Loucy (cell line): ENCODE results near the gene IQCF2.

Experiments
- H2AFZ ChIP-seq: fragments of 200-600 bp; sonication (generic); 2 replicates; pipeline ENCODE4 v1.6.0; 2016; ENCODE audit warnings: antibody characterized with exemption, mild to moderate bottlenecking, low read length, moderate library complexity
- H3F3A ChIP-seq: fragments of 200-600 bp; 2 replicates; pipeline ENCODE4 v1.6.0; 2016; ENCODE audit warnings: antibody characterized with exemption, low read depth, mild to moderate bottlenecking
- H3K27me3 ChIP-seq: fragments of 200-600 bp; sonication (generic); 2 replicates; pipeline ENCODE4 v1.6.1; 2014; ENCODE audit warnings: low read length, mild to moderate bottlenecking; ENCODE audit not compliant: insufficient read depth, poor library complexity, severe bottlenecking
- H3K36me3 ChIP-seq: fragments of 200-600 bp; sonication (generic); 2 replicates; pipeline ENCODE4 v1.6.1; 2016; ENCODE audit warnings: low read length; ENCODE audit not compliant: insufficient read depth
- H3K4me1 ChIP-seq: fragments of 200-600 bp; sonication (generic); 2 replicates; pipeline ENCODE4 v1.5.1; 2014; ENCODE audit warnings: low read length, mild to moderate bottlenecking; ENCODE audit not compliant: insufficient read depth, poor library complexity, severe bottlenecking
- H3K4me2 ChIP-seq: fragments of 200-600 bp; sonication (generic); 2 replicates; pipeline ENCODE4 v1.6.0; 2014; ENCODE audit warnings: antibody characterized with exemption, low read length, low read depth, mild to moderate bottlenecking; ENCODE audit not compliant: poor library complexity, severe bottlenecking
- H3K4me3 ChIP-seq: fragments of 200-600 bp; sonication (generic); 2 replicates; pipeline ENCODE4 v1.5.1; 2014; ENCODE audit warnings: low read length, mild to moderate bottlenecking, mixed read lengths; ENCODE audit not compliant: poor library complexity, severe bottlenecking
- H3K79me2 ChIP-seq: fragments of 200-600 bp; sonication (generic); 2 replicates; pipeline ENCODE4 v1.6.1; 2014; ENCODE audit warnings: low read length; ENCODE audit not compliant: insufficient read depth
- H3K9ac ChIP-seq: fragments of 200-600 bp; sonication (generic); 2 replicates; pipeline ENCODE4 v1.6.0; 2014; ENCODE audit warnings: mild to moderate bottlenecking, low read depth, low read length, moderate library complexity; ENCODE audit not compliant: poor library complexity, severe bottlenecking
- H3K9me2 ChIP-seq: fragments of 200-600 bp; sonication (generic); replicated peaks from 2 replicates; pipeline ENCODE4 v1.6.1; 2016; ENCODE audit warnings: low read depth, low read length, mixed read lengths
- H3K9me3 ChIP-seq: fragments of 200-600 bp; sonication (generic); 2 replicates; pipeline ENCODE4 v1.6.1; 2014; ENCODE audit warnings: mild to moderate bottlenecking, antibody characterized with exemption, low read length, low read depth; ENCODE audit not compliant: insufficient read depth
- H4K20me1 ChIP-seq: fragments of 200-600 bp; sonication (generic); 2 replicates; pipeline ENCODE4 v1.6.0; 2014; ENCODE audit warnings: antibody characterized with exemption, low read length, mild to moderate bottlenecking; ENCODE audit not compliant: insufficient read depth, poor library complexity, severe bottlenecking
- EZH2phosphoT487 ChIP-seq: fragments of 200-600 bp; IDR thresholded peaks from 2 replicates; pipeline ENCODE4 v1.6.1; 2018; ENCODE audit warnings: antibody characterized with exemption, mild to moderate bottlenecking, moderate library complexity, borderline replicate concordance
- TF ChIP-seq, protein P1 (sequence below): fragments of 200-600 bp; sonication (generic); conservative IDR thresholded peaks from 2 replicates; pipeline ENCODE4 v1.5.1; 2014; ENCODE audit warnings: mild to moderate bottlenecking, antibody characterized with exemption, low read length

The IQCF2 gene

GRCh38 chr3:51860703-51861665 lies at the start of gene IQCF2:
Gene IQCF2 (plus strand): TSS chr3:51861615. CDS start chr3:51861667, 52 bp downstream.
- Histone ChIP-seq H3K4me2 (no peak within 1 kb of the TSS), H3F3A (no peaks in the 10 kb centered on the region), H3K9me3 (no peaks in the 10 kb centered on the region), H3K36me3 (no peaks in the 10 kb centered on the region), H3K27me3 (no peaks in the 10 kb centered on the region), H2AFZ (no peak within 1 kb of the TSS), H3K9ac (no peak within 1 kb of the TSS), H3K9me2 (no peaks in the 10 kb centered on the region), H3K4me1 (peaks cover 6% of the 10 kb centered on the region), H4K20me1 (no peaks in the 10 kb centered on the region), H3K4me3 (no peak within 1 kb of the TSS), H3K79me2 (no peaks in the 10 kb centered on the region)
- TF ChIP-seq EZH2phosphoT487 = no peak

DNA sequence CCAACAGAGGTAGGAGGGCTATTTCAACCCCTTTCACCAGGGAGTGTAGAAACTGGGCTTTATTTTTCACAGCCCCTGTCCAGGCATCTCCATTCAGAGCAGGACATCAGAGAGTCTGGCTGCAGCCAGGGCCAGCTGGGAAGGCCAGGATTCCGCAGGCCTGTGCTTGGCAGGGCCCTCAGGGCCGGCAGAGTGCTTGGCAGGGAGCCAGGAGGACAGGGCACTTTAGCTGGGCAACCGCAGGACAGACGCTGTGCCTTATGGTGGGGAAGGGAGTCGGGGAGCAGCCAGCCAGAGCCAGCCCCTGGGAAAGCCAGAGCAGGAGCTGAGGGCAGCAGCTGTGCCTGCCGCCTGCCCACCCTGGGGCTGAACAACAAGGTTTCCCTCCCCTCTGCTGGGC lies 47.9 kb upstream of the IQCF2 start:
- no peak for TF ChIP-seq EZH2phosphoT487
- TF ChIP-seq, protein P1, sequence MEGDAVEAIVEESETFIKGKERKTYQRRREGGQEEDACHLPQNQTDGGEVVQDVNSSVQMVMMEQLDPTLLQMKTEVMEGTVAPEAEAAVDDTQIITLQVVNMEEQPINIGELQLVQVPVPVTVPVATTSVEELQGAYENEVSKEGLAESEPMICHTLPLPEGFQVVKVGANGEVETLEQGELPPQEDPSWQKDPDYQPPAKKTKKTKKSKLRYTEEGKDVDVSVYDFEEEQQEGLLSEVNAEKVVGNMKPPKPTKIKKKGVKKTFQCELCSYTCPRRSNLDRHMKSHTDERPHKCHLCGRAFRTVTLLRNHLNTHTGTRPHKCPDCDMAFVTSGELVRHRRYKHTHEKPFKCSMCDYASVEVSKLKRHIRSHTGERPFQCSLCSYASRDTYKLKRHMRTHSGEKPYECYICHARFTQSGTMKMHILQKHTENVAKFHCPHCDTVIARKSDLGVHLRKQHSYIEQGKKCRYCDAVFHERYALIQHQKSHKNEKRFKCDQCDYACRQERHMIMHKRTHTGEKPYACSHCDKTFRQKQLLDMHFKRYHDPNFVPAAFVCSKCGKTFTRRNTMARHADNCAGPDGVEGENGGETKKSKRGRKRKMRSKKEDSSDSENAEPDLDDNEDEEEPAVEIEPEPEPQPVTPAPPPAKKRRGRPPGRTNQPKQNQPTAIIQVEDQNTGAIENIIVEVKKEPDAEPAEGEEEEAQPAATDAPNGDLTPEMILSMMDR = no peak
- H3K4me3 ChIP-seq = no peak overlapping the region
- no peaks in the 10 kb centered on the region for H3K9me2 ChIP-seq
- no peaks in the 10 kb centered on the region for H3K27me3 ChIP-seq
- no peaks in the 10 kb centered on the region for H3K9me3 ChIP-seq
- no peaks in the 10 kb centered on the region for H3K36me3 ChIP-seq
- no peak overlapping the region for H3K4me2 ChIP-seq
- no peaks in the 10 kb centered on the region for H3K79me2 ChIP-seq
- H3F3A ChIP-seq = no peaks in the 10 kb centered on the region
- no peaks in the 10 kb centered on the region for H3K4me1 ChIP-seq
- H2AFZ ChIP-seq = no peak overlapping the region
- H4K20me1 ChIP-seq = no peaks in the 10 kb centered on the region
- H3K9ac ChIP-seq = no peak overlapping the region

DNA sequence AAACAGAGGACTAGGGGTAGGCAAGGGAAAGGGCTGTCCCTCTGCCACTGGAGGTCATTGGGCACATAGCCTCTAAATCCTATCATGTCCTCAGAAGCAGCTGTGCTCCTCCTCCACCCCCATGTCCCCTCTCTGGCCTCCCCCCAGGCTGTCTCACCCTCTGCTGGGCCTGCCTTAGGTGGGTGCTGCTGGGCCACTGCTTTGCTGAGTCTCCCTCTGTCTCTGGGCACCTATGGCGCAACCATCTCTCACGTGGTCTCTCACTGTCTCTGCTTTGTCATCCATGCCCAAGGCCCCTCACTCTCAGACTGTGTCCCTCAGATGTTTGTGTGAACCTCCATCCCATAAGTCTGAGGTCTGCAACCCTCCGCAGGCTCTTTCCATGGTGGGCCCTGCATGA lies 47.4 kb upstream of the IQCF2 start:
- TF ChIP-seq, protein P1 = no peak
- TF ChIP-seq EZH2phosphoT487 = no peak
- H3K9me2 ChIP-seq = no peaks in the 10 kb centered on the region
- H3K36me3 ChIP-seq = no peaks in the 10 kb centered on the region
- no peak overlapping the region for H3K9ac ChIP-seq
- no peaks in the 10 kb centered on the region for H3F3A ChIP-seq
- no peaks in the 10 kb centered on the region for H4K20me1 ChIP-seq
- H3K79me2 ChIP-seq = no peaks in the 10 kb centered on the region
- no peaks in the 10 kb centered on the region for H3K9me3 ChIP-seq
- H3K27me3 ChIP-seq = no peaks in the 10 kb centered on the region
- no peaks in the 10 kb centered on the region for H3K4me1 ChIP-seq
- H2AFZ ChIP-seq = no peak overlapping the region
- H3K4me2 ChIP-seq = no peak overlapping the region
- no peak overlapping the region for H3K4me3 ChIP-seq

DNA sequence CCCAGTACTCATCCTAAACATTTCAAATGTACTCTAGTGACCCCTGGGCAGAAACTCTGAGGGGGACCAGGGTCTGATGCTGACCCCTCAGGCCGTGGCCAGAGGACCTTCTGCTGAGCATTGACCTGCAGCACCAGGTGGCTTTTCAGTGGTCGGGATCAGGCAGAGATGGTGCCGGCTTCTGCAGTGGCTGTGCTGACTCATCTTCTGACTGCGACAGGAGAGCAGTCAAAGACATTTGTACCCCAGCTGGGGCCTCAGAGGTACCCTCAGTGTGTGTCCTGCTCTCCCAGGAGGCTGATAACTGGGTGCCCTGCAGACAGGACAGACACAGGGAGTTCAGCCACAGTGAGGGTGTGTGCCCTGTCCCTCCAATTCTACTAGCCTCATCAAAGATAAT lies 45.8 kb upstream of the IQCF2 start:
- Histone ChIP-seq H3K4me2 (no peak overlapping the region), H3K9me3 (no peaks in the 10 kb centered on the region), H3K4me3 (no peak overlapping the region), H4K20me1 (no peaks in the 10 kb centered on the region), H3K9ac (no peak overlapping the region), H3F3A (no peaks in the 10 kb centered on the region), H3K27me3 (no peaks in the 10 kb centered on the region), H3K9me2 (no peaks in the 10 kb centered on the region), H3K4me1 (no peaks in the 10 kb centered on the region), H2AFZ (no peak overlapping the region), H3K36me3 (no peaks in the 10 kb centered on the region), H3K79me2 (no peaks in the 10 kb centered on the region)
- no peak for TF ChIP-seq EZH2phosphoT487
- TF ChIP-seq, protein P1 = no peak
